Aorta (tissue), 5 donors: ENCODE measurements around the gene OR8J3. TPM values are rescaled to one million over a fixed set of nuclear protein-coding genes. Genes with fewer than 3 reads are reported as not detected.

Experiments
- ATAC-seq: fragments of 200-7000 bp; cut with Tn5 transposase; one replicate; pipeline ENCODE4 v1.9.1; 2022; ENCODE audit warnings: moderate library complexity; ENCODE audit not compliant: low FRiP score
- DNase-seq, 2 donors: peaks; one replicate each; pipeline ENCODE4 v3.0.0-alpha.2; 2020
- H3K27ac ChIP-seq, 2 donors: one replicate each; pipeline ENCODE4 v1.5.1; 2013; ENCODE audit warnings: low read length in 2 of 2, mild to moderate bottlenecking in 2 of 2, moderate library complexity in 2 of 2, control low read depth in 1 of 2, inconsistent platforms in 1 of 2, low read depth in 1 of 2
- H3K27me3 ChIP-seq, 2 donors: one replicate each; pipeline ENCODE4 v1.6.1; 2013; ENCODE audit warnings: control low read depth in 1 of 2, low read length in 1 of 2, mild to moderate bottlenecking in 1 of 2, moderate library complexity in 1 of 2; ENCODE audit not compliant: insufficient read depth in 2 of 2, control insufficient read depth in 1 of 2
- H3K36me3 ChIP-seq, 2 donors: one replicate each; pipeline ENCODE4 v1.6.1; 2013; ENCODE audit warnings: control low read depth in 1 of 2, low read length in 1 of 2, mild to moderate bottlenecking in 1 of 2; ENCODE audit not compliant: insufficient read depth in 2 of 2, control insufficient read depth in 1 of 2
- H3K4me1 ChIP-seq, 2 donors: one replicate each; pipeline ENCODE4 v1.6.1; 2013; ENCODE audit warnings: low read length in 2 of 2, control low read depth in 1 of 2, mild to moderate bottlenecking in 1 of 2, moderate library complexity in 1 of 2; ENCODE audit not compliant: insufficient read depth in 2 of 2, control insufficient read depth in 1 of 2
- H3K4me3 ChIP-seq, 2 donors: one replicate each; pipeline ENCODE4 v1.5.1; 2013; ENCODE audit warnings: low read length in 2 of 2, control low read depth in 1 of 2, mild to moderate bottlenecking in 1 of 2
- H3K9me3 ChIP-seq: one replicate; pipeline ENCODE4 v1.6.1; 2013; ENCODE audit warnings: mild to moderate bottlenecking, low read length; ENCODE audit not compliant: control insufficient read depth
- WGBS, 2 donors: extraction: QIAGEN DNeasy Blood & Tissue Kit; methylation state at CpG; one replicate each; pipeline ENCODE4 v1.1.7; 2013; 5-methylcytosine and 5-hydroxymethylcytosine counted together
- intact Hi-C, 2 donors: fragments of 100-400 bp; cut with DNase I; formaldehyde crosslinking; loops; one replicate each; pipeline versions ENCODE4 v1.14.2 to v1.15.0; 2022
- long read RNA-seq, 2 donors: library from polyadenylated mRNA; unstranded; transcript quantifications; one replicate each; pipeline ENCODE4 v2.0.0, GENCODE V29; 2020 to 2021
- polyA plus RNA-seq, 2 donors: library from polyadenylated mRNA; stranded (reverse); fragments of 200-250 nt; gene quantifications; one replicate each; pipeline ENCODE4 v1.2.3, GENCODE V29; 2013
- total RNA-seq, 2 donors: library from RNA; stranded (reverse); fragmentation: NEBNext Ultra II Directional; extraction: Animal tissue kit (Norgen Biotek cat#: 25700); gene quantifications; one replicate each; pipeline ENCODE4 v1.2.1, GENCODE V29; 2021
- donor health status: healthy with polysubstance abuse.
- donor health status: Bipolar disorder and iron deficiency.
- donor health status: DM: no; HTN: no; CAD: no.
- donor health status: DM: no; HTN: no; CAD: no.
- donor health status: DM: yes; HTN: yes; CAD: no.

OR8J3 gene, protein sequence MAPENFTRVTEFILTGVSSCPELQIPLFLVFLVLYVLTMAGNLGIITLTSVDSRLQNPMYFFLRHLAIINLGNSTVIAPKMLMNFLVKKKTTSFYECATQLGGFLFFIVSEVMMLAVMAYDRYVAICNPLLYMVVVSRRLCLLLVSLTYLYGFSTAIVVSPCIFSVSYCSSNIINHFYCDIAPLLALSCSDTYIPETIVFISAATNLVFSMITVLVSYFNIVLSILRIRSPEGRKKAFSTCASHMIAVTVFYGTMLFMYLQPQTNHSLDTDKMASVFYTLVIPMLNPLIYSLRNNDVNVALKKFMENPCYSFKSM
- total RNA-seq: not detected
- not detected for polyA plus RNA-seq
- long read RNA-seq, donor 1: 0 reads
- long read RNA-seq, donor 2: 0 reads

DNA sequence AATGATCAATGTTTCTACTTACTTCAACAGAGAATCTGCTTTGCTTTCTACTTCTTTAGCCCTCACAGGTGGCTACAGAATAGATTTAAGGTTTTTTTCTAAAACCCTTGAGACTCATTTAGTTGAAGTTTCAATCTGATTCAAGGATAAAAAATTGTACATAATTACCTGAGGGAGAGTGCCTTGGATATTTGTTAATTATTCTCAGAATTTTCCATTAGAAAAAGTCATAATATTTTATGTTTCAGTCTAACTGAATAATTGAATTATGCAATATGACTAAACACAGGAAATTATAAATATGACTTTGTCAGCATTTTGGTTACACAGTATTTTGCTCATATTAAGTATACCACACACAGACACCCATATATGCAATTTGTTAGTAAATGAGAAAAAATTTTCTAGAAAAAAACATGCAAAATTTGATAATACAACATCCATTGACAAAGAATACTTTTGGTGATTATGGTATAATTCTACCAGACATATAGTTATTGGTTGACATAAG, at the start of gene OR8J3:
OR8J3 (minus strand) TSS at position 51 of the 511 bp plus-strand sequence. CDS start 2,483 bp downstream, outside the sequence.
- H3K36me3 ChIP-seq: no peaks in the 10 kb centered on the region
- intact Hi-C loops: no loop called here
- no peak within 1 kb of the TSS for H3K27ac ChIP-seq
- no peaks in the 10 kb centered on the region for H3K4me1 ChIP-seq
- ATAC-seq (no peak), DNase-seq (no peak)
- no peaks in the 10 kb centered on the region for H3K9me3 ChIP-seq
- no peaks in the 10 kb centered on the region for H3K27me3 ChIP-seq
- H3K4me3 ChIP-seq: no peak within 1 kb of the TSS

DNA sequence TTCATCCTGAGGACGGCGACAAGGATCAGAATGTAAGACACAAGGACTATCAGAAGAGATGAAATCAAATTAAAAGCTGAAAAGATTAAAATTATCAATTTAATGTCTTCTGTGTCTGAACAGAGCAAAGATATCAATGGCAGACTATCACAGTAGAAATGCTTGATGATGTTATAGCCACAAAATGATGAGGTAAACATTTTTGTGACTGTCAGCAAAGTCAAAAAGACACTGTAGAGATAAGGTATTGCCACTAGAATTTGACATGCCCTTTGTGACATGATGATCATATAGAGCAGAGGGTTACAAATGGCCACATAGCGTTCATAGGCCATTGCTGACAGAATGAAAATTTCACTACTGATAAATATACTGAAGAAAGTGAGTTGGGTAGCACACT, 48.6 kb upstream of the OR8J3 start:
- ATAC-seq (no peak), DNase-seq (no peak)
- intact Hi-C loops: no loop called here
- H3K27ac ChIP-seq: no peak overlapping the region
- H3K4me3 ChIP-seq: no peak overlapping the region
- H3K36me3 ChIP-seq: no peaks in the 10 kb centered on the region
- H3K4me1 ChIP-seq: no peaks in the 10 kb centered on the region
- H3K9me3 ChIP-seq: no peaks in the 10 kb centered on the region
- H3K27me3 ChIP-seq: no peaks in the 10 kb centered on the region
- 86 to 88% methylated on average over 3 of the region's 3 CpGs for WGBS, 2 donors

DNA sequence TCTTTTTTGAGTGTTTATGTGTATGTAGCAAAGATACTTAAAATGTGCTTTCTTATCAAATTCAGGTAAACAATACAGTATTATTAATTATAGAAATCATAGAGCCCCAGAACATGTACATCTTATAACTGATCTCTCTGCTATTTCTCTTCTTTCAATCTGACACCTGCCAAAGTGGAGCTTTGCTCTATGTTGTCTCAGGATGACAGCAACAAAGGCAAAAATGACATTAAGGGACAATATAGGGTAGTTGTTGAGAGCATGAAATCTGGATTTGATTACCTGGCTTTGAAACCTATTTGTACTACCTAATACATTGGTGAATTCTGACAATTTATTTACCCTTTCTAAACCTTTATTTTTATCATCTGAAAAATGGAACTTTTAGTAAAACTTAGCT, 43.5 kb upstream of the OR8J3 start:
- DNase-seq (no peak), ATAC-seq (no peak)
- H3K36me3 ChIP-seq: no peaks in the 10 kb centered on the region
- no peak overlapping the region for H3K27ac ChIP-seq
- intact Hi-C loops: no loop called here
- H3K27me3 ChIP-seq: no peaks in the 10 kb centered on the region
- H3K4me3 ChIP-seq: no peak overlapping the region
- H3K4me1 ChIP-seq: no peaks in the 10 kb centered on the region
- H3K9me3 ChIP-seq: peaks cover 3% of the 10 kb centered on the region

DNA sequence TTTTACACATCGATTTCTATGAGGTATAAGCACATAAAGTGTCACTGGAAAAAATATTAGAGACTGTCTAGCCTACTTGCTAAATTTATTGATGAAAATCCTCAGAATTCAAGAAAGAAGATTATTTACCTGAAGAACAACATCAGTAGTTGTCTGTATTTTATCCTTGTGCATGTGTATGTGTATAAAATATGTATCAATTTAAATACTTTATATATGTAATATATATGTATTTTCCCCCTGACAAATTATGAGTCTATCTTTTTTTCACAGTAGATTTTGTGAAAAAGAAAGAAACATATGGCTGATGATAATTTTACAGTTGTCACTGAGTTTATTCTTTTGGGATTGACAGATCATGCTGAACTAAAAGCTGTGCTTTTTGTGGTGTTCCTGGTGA, 36.3 kb upstream of the OR8J3 start, which contains the start of gene OR5J2:
OR5J2 (plus strand) TSS at position 301 of the 400 bp plus-strand sequence; CDS start at position 301, 0 bp downstream.
- Histone ChIP-seq H3K4me1 (no peaks in the 10 kb centered on the region), H3K9me3 (peaks cover 3% of the 10 kb centered on the region), H3K4me3 (no peak within 1 kb of the TSS), H3K36me3 (no peaks in the 10 kb centered on the region), H3K27me3 (no peaks in the 10 kb centered on the region), H3K27ac (no peak within 1 kb of the TSS)
- no peak for DNase-seq
- intact Hi-C loops: no loop called here
- WGBS, 2 donors: 70 to 74% methylated on average over 1 of the region's 1 CpG
- ATAC-seq: no peak

DNA sequence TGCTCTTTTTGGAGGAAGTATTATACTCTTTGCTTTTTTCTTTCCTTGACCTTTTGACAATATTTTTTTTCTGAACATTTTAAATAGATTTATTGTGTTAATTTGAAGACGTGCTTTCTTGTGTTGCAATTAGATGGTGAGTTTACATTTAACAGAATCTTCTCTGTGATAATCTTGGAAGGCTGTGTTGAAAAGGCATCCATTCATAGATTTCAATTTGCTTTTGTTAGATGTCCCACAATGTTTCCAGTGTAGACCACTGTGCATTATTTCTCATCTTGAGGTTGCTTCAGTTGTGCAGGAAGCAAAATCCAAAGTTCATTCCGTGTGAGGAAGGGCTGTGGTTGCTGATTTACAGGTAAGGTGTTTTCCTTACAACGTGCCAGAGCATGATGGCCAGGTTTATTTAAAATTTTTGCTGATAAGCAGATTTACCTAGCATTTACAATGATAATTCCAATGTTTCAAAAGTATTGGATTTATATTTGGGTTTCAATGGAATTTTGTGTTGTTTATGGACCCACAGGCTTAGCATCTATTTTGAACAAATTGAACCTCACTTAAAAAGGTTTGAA, 32.3 kb upstream of the OR8J3 start:
- Histone ChIP-seq H3K4me3 (no peak overlapping the region), H3K36me3 (no peaks in the 10 kb centered on the region), H3K27ac (no peak overlapping the region), H3K27me3 (no peaks in the 10 kb centered on the region), H3K9me3 (no peaks in the 10 kb centered on the region), H3K4me1 (no peaks in the 10 kb centered on the region)
- no peak for ATAC-seq
- no peak for DNase-seq
- intact Hi-C loops: no loop called here
- WGBS, 2 donors: 56% methylated on average over 3 of the region's 3 CpGs

DNA sequence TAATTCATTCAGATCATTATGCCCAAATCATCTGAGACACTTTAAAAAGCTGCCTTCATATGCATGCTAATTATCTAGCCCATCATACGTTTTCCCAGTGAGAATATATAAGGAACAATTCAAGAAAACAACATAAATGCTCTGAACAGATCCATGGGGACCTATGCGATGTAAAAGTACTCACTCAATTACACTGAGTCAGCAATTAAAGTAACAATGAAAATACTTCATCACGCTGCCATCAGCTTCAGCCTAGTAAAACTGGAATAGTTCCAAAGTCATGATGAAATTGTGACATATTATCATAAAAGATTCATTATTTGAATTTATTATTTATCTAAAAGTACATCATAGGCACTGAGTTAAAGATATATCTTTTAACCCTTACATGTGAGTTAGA, 23.8 kb upstream of the OR8J3 start:
- Histone ChIP-seq H3K9me3 (no peaks in the 10 kb centered on the region), H3K4me1 (no peaks in the 10 kb centered on the region), H3K27me3 (no peaks in the 10 kb centered on the region), H3K27ac (no peak overlapping the region), H3K36me3 (no peaks in the 10 kb centered on the region), H3K4me3 (no peak overlapping the region)
- no peak for ATAC-seq
- WGBS, 2 donors: 28 to 46% methylated on average over 3 of the region's 3 CpGs
- DNase-seq: no peak
- intact Hi-C loops: no loop called here

DNA sequence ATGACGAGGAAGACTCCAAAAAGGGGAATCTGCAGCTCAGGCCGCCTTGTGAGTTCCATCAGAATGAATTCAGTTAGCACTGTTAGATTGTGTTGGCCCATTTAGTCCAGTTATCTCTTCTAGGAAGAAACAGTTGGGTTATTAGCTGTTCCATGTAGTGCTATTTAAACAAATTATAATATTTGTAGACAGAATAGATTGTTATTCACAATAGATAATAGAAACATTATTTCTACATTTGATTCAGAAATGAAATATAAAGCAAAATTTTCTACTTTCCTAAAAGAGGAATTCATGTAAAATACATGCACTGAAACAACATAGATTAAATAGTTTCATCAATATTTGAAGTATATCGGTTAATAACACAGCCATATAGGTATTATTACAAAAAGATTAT, 20.2 kb upstream of the OR8J3 start, which contains the start of gene OR8K5:
OR8K5 (minus strand) TSS at position 101 of the 400 bp plus-strand sequence; CDS start at position 101, 0 bp downstream.
- H3K27me3 ChIP-seq: peaks cover 0 to 2% of the 10 kb centered on the region in 2 donors
- no peaks in the 10 kb centered on the region for H3K9me3 ChIP-seq
- DNase-seq (no peak), ATAC-seq (no peak)
- 74% methylated on average over 3 of the region's 3 CpGs for WGBS, 2 donors
- H3K27ac ChIP-seq: no peak within 1 kb of the TSS
- no peaks in the 10 kb centered on the region for H3K4me1 ChIP-seq
- no peak within 1 kb of the TSS for H3K4me3 ChIP-seq
- intact Hi-C loops: no loop called here
- no peaks in the 10 kb centered on the region for H3K36me3 ChIP-seq

DNA sequence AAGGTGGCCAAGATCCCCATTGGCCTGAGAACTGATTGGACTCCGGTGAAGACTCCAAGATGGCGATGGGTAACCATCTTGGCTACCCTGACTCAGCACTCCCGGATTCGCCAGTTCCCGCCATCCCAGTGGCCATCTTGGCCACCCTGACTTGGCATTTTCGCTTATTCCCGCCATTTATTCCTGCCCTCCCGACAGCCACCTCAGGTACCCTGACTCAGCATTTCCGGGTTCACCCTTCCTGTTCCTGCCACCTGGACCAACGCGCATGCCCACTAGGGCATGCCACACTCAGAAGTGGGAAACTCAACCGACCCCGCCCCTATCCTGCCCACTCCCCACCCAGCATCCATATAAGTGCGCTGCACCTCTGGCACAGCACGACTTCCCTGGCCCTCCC, 12.3 kb upstream of the OR8J3 start:
- intact Hi-C loops: no loop called here
- Histone ChIP-seq H3K4me1 (no peaks in the 10 kb centered on the region), H3K27ac (no peak overlapping the region), H3K4me3 (no peak overlapping the region), H3K9me3 (no peaks in the 10 kb centered on the region), H3K36me3 (no peaks in the 10 kb centered on the region), H3K27me3 (no peaks in the 10 kb centered on the region)
- ATAC-seq (no peak), DNase-seq (no peak)
- 92% methylated on average over 15 of the region's 15 CpGs for whole genome bisulfite sequencing, 2 donors

DNA sequence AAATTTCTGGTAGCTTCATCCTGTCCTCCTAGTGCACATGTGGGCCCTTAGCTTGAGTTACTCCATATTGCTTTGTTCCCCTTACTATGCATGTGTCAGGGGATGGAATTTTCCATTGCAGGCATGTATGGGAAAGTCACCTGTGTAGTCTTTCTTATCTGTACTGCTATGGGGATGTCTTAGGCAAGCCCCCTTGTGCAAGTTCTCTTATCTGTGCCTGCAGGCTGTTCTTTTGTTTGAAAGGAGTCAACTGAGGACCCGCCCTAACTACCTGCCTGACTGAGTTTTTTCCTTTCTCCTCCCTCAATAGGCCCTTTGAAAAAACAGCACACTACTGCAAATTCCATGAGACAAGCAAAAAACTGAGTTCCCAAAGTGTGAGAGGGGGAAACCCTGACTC, 11.4 kb upstream of the OR8J3 start:
- H3K4me1 ChIP-seq: no peaks in the 10 kb centered on the region
- no peaks in the 10 kb centered on the region for H3K36me3 ChIP-seq
- H3K9me3 ChIP-seq: no peaks in the 10 kb centered on the region
- no peak for ATAC-seq
- intact Hi-C loops: no loop called here
- 62 to 63% methylated on average over 1 of the region's 1 CpG for WGBS, 2 donors
- no peaks in the 10 kb centered on the region for H3K27me3 ChIP-seq
- no peak overlapping the region for H3K27ac ChIP-seq
- DNase-seq: no peak
- H3K4me3 ChIP-seq: no peak overlapping the region
